Left cardiac atrium (tissue), 4 donors: ENCODE results near the gene AIP. TPM values are rescaled to one million over a fixed set of nuclear protein-coding genes. Genes with fewer than 3 reads are reported as not detected.
"Not testable (repeated sequence)": the region's sequence is repeated elsewhere in the genome, so short reads cannot be mapped to it uniquely, and the experiment has no call there.

Source experiments
- ATAC-seq, 2 donors: fragments of 200-7000 bp; cut with Tn5 transposase; one replicate each; pipeline ENCODE4 v1.9.1; 2020; ENCODE audit warnings: mild to moderate bottlenecking in 2 of 2, moderate library complexity in 2 of 2
- DNase-seq: peaks from one replicate; pipeline ENCODE4 v3.0.0-alpha.2; 2020
- intact Hi-C, 2 donors: fragments of 100-400 bp; cut with DNase I; formaldehyde crosslinking; loops; one replicate each; pipeline versions ENCODE4 v1.14.1 to v1.15.1; 2022 to 2023
- total RNA-seq, 2 donors: library from RNA; stranded (reverse); fragmentation: NEBNext Ultra II Directional; extraction: Animal tissue kit (Norgen Biotek cat#: 25700); gene quantifications; one replicate each; pipeline ENCODE4 v1.2.1, GENCODE V29; 2021
- donor health status: DM: no; HTN: yes; CAD: no.
- donor health status: DM: no; HTN: yes; CAD: no; lungs with severe emphysema.
- donor health status: DM: yes; HTN: yes; CAD: no.
- donor health status: Dilated cardiomyopathy.

The AIP gene
- total RNA-seq, 2 donors from 2014 or later, result 50.5 to 51.2 TPM

DNA sequence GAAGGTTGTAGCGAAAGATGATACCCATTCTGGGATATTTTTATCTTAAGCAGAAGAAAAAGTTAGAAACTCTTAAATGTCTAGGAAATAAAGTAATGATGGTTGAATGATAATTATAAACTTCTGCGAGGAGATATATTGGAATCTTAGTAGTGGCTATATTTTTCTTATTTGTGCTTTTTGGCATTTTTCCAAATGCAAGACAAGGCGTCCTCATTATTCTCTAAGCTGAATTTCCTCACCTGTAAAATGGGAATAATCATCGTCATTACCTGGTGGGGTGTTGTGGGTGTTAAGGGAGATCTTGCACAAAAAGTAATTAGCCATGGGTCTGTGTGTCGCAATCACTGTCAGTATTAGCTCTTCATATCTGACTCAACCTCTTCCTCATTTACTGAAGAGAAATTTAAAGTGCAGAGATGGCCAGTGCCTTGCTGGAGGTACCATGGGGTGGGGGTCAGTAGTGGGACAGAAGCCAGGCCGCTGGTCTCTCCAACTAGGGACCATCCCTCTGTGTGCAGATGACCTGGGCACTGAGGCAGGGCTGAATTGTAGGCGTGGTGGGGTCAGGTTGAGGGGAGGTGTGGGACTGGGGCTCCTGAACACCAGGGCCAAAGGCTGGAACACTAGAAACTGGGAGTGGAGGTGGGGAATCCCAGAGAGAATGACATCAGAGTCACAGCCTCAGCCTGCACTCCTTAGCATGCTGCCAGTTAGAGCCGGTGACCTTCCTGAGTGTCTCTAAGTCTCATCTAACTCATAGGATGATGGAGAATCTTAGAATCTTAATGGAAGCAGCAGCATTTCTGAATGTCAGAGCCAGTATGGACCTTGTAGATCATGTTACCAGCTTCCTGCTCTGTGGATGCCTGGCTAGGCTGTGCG lies 18.2 kb downstream of the AIP start:
- no peak for DNase-seq
- intact Hi-C loops, result loop anchor here in 1 of 2 donors (10.0 kb wide), 1 partner anchor 106 kb away; the partner anchor contains the start of gene RAD9A

DNA sequence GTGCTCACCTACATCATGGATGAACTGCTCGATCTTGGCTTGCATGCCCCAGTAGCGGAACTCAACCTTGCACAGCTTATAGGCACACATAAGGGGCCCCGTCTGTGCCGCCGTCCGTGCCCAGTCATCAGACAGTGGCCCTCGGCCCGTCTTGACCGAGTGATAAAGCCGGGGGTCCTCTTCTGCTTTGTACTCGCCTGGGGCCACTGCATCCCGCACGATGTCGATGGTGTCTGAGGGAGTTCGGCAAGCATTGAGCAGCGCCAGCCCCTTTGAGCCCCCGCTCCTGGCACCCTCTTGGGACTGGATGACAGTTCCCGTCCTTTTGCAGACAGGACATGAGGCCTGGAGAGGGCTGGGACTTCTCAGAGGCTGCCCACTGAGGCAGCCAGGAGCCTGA lies 19.0 kb downstream of the AIP start:
- intact Hi-C loops, result loop anchor here in 1 of 2 donors (10.0 kb wide), 1 partner anchor 107 kb away; the partner anchor contains the start of gene RAD9A
- ATAC-seq (no peak), DNase-seq (no peak)

More for the DNA sequence above, 18.2 kb downstream of the AIP start:
- ATAC-seq, result no peak

DNA sequence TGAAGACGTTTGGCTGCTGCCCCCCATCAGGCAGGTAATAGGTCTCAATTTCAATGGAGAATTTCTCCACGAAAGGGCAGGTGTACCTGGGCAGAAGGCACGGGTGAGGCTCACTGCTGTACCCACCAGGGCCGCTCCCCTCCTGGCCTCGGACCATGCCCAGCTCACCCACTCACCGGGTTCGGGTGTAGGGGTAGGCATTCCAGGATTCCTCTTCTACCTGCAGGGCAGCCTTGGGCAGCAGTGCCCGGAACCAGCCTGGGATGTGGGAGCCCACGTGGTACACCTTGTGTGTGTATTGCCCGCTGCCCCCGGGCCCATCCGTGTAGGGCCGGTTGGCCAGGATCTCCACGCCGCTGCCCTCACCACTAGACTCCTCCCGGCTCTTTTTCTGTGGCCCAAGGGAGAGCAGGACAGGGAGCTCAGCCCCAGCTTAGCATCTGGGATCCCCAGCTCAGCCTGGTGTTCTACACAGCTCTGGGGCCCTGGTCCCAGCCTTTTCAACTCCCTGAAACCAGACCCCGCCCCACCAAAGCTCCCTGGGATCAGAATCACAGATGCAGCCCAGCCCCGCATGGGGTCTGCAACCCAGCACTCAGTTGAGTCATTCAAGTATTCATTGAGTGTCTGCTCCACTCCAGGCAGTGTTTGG lies 19.6 kb downstream of the AIP start:
- ATAC-seq (no peak), DNase-seq (no peak)
- intact Hi-C loops, result loop anchor here in 1 of 2 donors (10.0 kb wide), 1 partner anchor 108 kb away; the partner anchor contains the start of gene RAD9A

- ATAC-seq (no peak), DNase-seq (no peak)
- intact Hi-C loops, result loop anchor here in 1 of 2 donors (10.0 kb wide), 1 partner anchor 109 kb away; the partner anchor contains the start of gene RAD9A
These were observed 20.5 kb downstream of the AIP start for GRCh38 chr11:67503119-67504004.

GRCh38 chr11:67504005-67504949 lies 21.5 kb downstream of the AIP start:
- intact Hi-C loops, result loop anchor here in 1 of 2 donors (10.0 kb wide), 1 partner anchor 109 kb away; the partner anchor contains the start of gene RAD9A
- no peak for ATAC-seq
- DNase-seq, result no peak

GRCh38 chr11:67504950-67505581 lies 22.2 kb downstream of the AIP start, which contains the start of gene PITPNM1:
TSS of gene PITPNM1 (minus strand) at chr11:67505363. CDS start at chr11:67504180, 1,183 bp downstream.
- intact Hi-C loops, result loop anchor here (5.0 to 10.0 kb wide), 3 partner anchors 57 to 110 kb away; partner anchors contain the start of genes PPP1CA (in 1 of the 2), RAD9A (in 1 of the 2) and TBC1D10C (in 1 of the 2)
- peak; percentile 45 to 61 for ATAC-seq
- peak; percentile 78 for DNase-seq

GRCh38 chr11:67505605-67506396 lies 23.0 kb downstream of the AIP start:
- intact Hi-C loops, result loop anchor here (5.0 to 10.0 kb wide), 3 partner anchors 56 to 111 kb away; partner anchors contain the start of genes PPP1CA (in 1 of the 2), RAD9A (in 1 of the 2) and TBC1D10C (in 1 of the 2)
- DNase-seq (peak; percentile 92), ATAC-seq (peak; percentile 60 to 61)

- no peak for ATAC-seq
- intact Hi-C loops, result loop anchor here (5.0 to 10.0 kb wide), 3 partner anchors 56 to 112 kb away; partner anchors contain the start of genes PPP1CA (in 1 of the 2), RAD9A (in 1 of the 2) and TBC1D10C (in 1 of the 2)
- no peak for DNase-seq
These were observed 23.7 kb downstream of the AIP start for GRCh38 chr11:67506426-67507051.

GRCh38 chr11:67507242-67507863 lies 24.5 kb downstream of the AIP start:
- ATAC-seq, result no peak
- intact Hi-C loops, result loop anchor here (5.0 to 10.0 kb wide), 3 partner anchors 55 to 113 kb away; partner anchors contain the start of genes PPP1CA (in 1 of the 2), RAD9A (in 1 of the 2) and TBC1D10C (in 1 of the 2)
- peak; percentile 82 for DNase-seq

DNA sequence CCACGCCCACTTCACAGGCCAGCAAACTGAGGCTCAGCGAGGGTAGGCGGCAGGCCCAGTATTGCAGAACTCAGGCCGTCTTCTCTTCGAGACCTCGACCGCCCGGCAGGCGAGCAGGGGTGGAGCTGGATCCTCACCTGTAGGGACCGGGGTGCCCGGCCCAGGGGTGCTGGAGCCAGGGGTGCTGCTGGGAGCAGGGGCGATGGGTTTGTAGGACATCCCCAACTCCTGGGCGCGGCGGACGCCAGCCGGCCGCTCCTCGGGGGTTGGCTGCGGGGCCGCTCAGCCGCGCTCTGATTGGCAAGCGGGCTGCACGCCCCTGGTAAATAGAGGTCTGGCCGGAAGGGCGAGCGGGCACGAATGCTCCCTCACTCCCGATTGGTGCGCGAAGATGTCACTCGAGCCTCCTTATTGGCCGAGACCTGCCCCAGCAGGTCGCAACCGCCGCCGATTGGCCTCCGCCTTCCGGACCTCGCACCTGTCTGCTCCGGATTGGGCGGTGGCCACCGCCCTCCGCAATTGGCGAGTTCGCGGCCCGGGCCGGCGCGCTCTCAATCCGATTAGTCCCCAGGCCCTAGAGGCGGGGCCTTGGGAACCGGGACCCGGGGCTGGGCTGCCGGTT lies 25.1 kb downstream of the AIP start, which contains the start of gene CDK2AP2:
Gene CDK2AP2 (minus strand): TSS at position 299 of the 622 bp plus-strand sequence. CDS start 80 bp downstream, at position 219.
- DNase-seq (peak; percentile 100), ATAC-seq (peak; percentile 84 to 85)
- intact Hi-C loops, result loop anchor here (5.0 to 10.0 kb wide), 3 partner anchors 54 to 113 kb away; partner anchors contain the start of genes PPP1CA (in 1 of the 2), RAD9A (in 1 of the 2) and TBC1D10C (in 1 of the 2)

DNA sequence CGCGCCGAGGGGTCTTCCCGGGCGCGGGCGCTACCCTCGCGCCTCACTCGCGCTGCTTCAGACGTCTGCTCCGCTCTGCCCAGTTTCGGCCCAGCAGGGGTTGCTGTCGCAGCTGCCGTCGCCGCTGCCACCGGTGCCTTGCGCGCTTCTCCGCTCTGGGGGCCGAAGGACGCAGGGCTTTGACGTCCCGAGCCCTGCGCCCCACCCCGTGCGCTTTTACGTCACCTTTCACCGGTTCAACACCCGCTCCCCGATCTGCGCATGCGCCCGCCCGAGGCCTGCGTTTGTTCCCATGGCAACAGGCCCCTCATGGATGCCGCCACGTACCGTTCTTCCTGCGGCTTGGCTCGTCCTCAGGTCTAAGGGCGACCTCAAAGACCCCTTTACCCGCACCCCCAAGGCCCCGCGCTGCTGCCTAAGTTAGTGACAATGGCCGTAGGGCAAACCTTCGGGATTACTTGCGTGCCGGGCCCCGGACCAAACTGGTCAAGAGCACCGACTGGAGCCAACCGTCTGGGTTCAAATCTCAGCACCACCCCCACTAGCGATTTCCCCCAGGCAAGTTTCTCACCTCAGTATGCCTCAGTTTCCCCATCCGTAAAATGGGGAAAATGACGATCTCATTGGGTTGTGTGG lies 25.8 kb downstream of the AIP start:
- ATAC-seq, result peak; percentile 57 to 66
- DNase-seq, result peak; percentile 100
- intact Hi-C loops, result loop anchor here (5.0 to 10.0 kb wide), 3 partner anchors 54 to 114 kb away; partner anchors contain the start of genes PPP1CA (in 1 of the 2), RAD9A (in 1 of the 2) and TBC1D10C (in 1 of the 2)

DNA sequence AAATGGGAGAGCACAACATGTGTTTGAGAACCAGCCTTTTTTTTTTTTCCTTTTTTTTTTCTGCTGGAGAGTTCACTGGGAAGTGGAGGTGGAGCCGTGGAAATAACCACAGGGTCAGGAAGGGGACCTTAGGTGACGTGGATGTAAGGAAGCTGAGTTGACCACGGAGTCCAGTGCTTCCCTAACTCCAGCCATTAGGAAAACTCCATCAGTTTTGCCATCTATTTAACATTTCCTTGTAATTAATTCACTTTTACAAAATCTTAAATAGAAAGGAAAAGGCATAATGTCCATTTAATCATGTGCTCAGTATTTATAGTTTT lies 27.2 kb downstream of the AIP start:
- intact Hi-C loops, result no loop called here
- DNase-seq (no peak), ATAC-seq (no peak)

DNA sequence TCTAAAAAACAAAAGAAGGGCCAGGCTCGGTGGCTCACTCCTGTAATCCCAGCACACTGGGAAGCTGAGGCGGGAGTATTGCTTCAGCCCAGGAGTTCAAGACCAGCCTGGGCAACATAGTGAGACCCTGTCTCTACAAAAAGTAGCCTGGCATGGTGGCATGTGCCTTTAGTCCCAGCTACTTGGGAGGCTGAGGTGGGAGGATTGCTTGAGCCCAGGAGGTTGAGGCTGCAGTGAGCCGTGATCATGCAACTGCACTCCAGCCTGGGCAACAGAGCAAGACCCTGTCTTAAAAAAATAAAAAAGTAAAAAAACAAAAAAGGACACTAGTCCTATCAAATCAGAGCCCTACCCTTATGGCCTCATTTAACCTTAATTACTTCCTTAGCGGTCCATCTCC lies 28.7 kb downstream of the AIP start:
- DNase-seq, ATAC-seq, intact Hi-C loops: not testable (repeated sequence)

DNA sequence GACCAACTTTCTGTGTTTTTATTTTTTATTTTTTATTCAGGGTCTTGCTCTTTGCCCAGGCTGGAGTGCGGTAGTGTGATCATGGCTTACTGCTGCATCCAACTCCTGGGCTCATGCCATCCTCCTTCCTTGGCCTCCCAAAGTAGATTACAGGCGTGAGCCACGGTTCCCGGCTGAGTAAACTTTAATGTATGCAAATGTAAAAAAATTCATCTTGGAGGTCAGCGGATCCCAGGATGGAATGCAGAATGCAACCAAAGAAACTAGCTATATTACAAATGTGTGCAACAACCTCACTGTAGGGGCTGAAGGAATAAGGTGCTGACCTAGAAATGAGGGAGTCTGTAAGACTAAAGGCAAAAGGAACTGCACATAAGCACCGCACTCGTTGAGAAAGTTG lies 31.3 kb downstream of the AIP start:
- intact Hi-C loops, result no loop called here
- ATAC-seq (no peak), DNase-seq (no peak)
